OCI-LY1 (cell line): ENCODE results near the gene RHOT1.
"Not testable (repeated sequence)": the region's sequence is repeated elsewhere in the genome, so short reads cannot be mapped to it uniquely, and the experiment has no call there.

ENCODE experiments used
- CTCF ChIP-seq: fragments of 200-600 bp; sonication (generic), shearing (Covaris generic); IDR thresholded peaks from 2 replicates; pipeline ENCODE4 v1.5.1; 2017; ENCODE audit warnings: mild to moderate bottlenecking, antibody characterized with exemption, low read length, moderate library complexity, mixed read lengths
- EZH2 ChIP-seq: fragments of 200-600 bp; sonication (generic), shearing (Covaris generic); IDR thresholded peaks from 2 replicates; pipeline ENCODE4 v1.8.0; 2017; ENCODE audit warnings: borderline replicate concordance, mixed run types, mild to moderate bottlenecking, antibody characterized with exemption, low read length, moderate library complexity, mixed read lengths

- not testable (repeated sequence) for TF ChIP-seq CTCF, EZH2
These were observed 26.8 kb upstream of the RHOT1 start for GRCh38 chr17:32115546-32115945.
